LoVo (cell line): ENCODE data around the gene GCGR.

ENCODE experiments used
- DNase-seq: peaks from one replicate; pipeline ENCODE4 v3.0.0-alpha.2; 2016; ENCODE audit warnings: low spot score

The GCGR gene

GRCh38 chr17:81803728-81804558, at the start of gene GCGR:
TSS of gene GCGR (plus strand) at chr17:81804150. CDS start at chr17:81809019, 4,869 bp downstream.
- no peak for DNase-seq

GRCh38 chr17:81792675-81793615, 11.0 kb upstream of the GCGR start:
- no peak for DNase-seq

- DNase-seq: no peak
These were observed 9.9 kb upstream of the GCGR start for GRCh38 chr17:81794074-81794476.

- DNase-seq: no peak
These were observed 9.4 kb upstream of the GCGR start for GRCh38 chr17:81794509-81794908.

- DNase-seq: no peak
These were observed 2.6 kb upstream of the GCGR start for GRCh38 chr17:81801327-81801726.

- DNase-seq: no peak
These were observed 1.7 kb upstream of the GCGR start for GRCh38 chr17:81802048-81802758.

DNA sequence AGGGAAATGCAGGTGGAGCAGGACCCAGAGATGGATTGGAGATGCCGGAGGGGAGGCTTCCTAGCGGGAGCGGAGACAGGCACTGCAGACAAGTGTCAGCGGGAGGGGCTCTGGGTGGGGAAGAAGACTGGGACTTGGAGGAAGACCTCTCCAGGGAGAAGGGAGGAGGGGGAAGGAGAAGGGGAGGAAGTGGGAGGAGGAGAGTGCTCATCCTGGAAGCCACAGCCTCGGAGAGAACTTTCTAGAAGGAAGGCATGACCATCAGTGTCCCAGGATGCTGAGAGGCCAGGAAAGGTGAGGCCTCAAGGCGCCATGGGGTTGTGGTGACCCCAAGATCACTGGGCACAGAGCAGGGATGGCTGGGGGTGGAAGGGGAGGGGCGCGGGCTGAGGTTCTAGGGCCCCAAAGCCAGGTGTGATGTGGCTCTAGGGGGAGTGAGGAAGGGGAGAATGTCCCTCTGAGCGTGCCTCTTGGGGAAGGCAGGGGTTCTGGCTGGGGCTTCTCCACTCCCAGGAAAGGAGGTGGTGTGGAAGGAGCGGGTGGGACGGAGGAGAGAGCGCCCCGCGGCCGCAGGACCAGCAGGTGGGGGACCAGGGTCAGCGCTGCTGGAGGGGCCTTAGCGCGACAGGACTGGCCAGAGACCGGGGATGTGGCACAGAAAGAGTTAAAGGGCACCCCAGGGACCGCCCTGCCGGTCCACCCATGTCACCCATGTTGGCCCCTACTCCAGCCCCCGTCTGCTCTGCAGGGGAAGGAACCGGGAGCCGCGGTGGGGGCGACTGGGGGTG, 900 bp upstream of the GCGR start:
- DNase-seq: no peak

DNA sequence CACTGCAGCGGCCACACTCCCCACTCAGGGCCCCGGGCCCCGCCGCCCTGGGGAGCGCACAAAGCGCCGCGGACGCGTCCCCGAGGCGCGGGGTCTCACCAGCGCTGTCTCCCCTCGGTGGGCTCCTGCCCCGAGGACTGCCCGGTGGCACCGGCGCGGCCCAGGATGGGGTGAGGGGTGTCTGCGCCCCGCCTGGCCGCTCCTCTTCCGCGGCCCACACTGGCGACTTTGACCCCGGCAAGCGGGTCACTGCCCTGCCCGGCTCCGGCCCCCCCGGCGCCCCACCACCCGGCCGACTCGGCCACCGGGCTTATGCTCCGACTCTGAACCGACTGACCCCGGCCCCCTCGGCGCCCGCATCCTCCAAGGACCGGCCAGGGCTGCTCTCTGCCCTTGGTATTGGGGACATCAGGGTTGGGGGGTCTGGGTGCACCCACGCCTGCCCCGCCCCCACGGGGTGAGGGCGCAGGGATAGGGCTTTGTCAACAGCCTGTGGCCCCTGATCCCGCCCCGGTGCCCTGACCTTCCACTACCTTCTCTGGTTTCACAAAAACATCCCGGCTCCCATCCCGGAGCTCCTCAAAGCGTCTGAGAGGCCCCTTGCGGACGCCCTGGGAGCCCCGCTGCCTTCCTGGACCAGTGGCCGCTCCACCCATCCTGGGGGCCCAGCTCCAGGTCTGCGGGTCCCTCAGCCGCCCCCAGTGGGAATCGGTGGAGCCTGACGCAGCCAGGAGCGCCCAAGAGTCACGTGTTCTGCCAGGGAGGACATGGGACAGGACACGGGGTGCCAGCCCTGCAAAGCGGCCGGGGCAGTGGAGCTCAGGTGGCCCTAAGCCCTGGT, 829 bp downstream of the GCGR start:
- DNase-seq: no peak

DNA sequence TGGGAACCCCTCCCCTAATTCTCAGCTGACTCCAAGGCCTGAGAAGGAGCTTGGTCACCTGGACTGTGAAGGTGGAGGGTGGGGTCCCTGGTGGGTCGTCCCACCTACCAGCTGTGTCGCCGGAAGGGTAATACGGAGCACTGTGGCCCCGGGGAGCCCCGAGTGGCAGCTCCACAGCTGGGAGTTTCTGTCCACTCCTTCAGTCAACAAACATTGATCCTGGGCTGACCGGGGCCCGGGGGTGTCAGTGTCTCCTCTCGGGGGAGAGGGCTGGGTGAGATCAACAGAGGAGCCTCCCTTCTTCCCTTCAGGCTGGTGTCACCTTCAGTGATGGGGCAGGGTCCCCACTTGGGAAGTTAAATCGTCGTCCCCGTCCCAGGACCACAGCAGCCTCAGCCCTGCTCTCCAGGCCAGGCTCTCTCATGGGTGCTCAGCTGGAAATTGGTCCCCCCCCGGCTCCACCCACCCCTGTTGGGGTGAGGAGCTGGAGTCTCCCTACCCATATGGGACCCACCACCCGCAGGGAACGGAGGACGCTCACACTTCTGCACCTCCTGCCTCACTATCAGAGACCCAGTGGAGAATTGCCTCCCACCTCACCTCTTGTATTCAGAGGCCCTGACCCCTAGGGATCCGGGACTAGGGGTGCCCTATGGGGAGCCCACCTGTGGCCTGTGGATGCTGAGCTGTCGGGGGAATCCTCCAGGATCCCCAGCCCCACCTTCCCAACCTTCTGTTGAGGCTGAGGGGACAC, 1.9 kb downstream of the GCGR start:
- no peak for DNase-seq

GRCh38 chr17:81806461-81807209, 2.7 kb downstream of the GCGR start:
- DNase-seq: no peak

DNA sequence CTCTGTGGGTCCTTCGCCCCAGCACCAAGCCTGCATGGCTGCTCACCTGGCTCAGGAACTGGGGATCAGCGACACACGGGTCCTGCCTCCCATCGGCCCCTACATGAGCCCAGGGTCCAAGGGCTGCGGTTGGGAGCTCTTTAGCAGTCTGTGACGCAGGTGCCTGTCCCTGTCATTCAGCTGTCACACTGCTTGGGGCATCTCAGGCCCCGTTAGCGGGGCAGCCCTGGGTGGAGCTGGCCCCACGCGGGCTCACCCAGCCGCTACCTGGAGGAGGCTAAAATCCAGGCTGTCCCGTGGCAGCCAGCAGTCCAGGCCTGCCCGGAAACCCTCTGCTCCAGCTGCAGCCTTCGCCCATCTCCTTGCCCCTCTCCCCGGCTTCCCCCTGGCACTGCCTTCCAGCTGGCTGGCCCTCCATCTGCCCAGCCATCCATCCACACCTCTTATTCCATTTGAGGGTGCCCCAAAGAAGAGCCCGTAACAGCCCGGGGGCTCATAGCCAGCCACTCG, 3.3 kb downstream of the GCGR start:
- no peak for DNase-seq

DNA sequence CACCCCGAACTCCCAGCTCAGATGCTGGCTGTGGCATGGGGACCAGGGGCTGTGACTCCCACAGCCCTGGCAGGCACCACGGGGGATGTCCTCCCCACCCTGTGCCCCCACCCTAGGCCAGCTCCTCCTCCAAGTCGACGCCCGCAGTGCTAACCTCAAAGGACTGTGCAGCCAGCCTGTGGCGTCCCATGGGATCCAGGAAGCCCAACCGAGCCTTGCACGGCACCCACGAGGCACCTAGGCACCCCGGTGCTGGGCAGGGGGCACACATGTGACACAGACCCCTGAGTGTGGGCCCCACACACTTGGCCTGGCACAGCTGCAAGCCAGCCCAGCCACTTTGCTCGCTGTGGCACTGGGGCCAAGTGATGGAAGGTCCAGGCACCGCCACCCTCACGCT, 3.9 kb downstream of the GCGR start:
- DNase-seq: no peak

DNA sequence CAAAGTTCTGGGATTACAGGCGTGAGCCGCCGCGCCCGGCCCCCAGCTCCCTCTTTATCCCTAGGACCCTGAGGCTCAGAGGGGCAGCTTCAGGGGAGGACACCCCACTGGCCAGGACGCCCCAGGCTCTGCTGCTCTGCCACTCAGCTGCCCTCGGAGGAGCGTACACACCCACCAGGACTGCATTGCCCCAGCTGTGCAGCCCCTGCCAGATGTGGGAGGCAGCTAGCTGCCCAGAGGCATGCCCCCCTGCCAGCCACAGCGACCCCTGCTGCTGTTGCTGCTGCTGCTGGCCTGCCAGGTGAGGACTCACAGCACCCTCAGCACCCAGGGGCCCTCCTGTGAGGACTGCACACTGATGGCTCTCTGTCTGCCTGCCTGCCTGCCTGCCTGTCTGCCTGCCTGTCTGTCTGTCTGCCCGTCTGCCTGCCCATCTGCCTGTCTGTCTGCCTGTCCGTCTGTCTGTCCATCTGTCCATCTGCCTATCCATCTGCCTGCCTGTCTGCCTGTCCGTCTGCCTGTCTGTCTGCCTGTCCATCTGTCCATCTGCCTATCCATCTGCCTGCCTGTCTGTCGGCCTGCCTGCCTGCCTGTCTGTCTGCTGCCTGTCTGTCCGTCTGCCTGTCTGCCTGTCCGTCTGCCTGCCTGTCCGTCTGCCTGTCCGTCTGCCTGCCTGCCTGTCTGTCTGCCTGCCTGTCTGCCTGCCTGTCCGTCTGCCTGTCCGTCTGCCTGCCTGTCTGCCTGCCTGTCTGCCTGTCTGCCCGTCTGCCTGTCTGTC, 5.0 kb downstream of the GCGR start:
- no peak for DNase-seq

DNA sequence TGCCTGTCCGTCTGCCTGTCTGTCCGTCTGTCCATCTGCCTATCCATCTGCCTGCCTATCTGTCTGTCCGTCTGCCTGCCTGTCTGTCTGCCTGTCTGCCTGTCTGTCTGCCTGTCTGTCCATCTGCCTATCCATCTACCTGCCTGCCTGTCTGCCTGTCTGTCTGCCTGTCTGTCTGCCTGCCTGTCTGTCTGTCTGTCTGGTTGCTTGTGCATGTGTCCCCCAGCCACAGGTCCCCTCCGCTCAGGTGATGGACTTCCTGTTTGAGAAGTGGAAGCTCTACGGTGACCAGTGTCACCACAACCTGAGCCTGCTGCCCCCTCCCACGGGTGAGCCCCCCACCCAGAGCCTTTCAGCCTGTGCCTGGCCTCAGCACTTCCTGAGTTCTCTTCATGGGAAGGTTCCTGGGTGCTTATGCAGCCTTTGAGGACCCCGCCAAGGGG, 5.6 kb downstream of the GCGR start:
- DNase-seq: no peak

- DNase-seq: no peak
These were observed 6.5 kb downstream of the GCGR start for GRCh38 chr17:81810476-81810875.

- DNase-seq: no peak
These were observed 7.1 kb downstream of the GCGR start for GRCh38 chr17:81810892-81811704.
